Fibroblast of gingiva (primary cell): Measurements from ENCODE around the gene KDM6A.
"Not testable (repeated sequence)": the region's sequence is repeated elsewhere in the genome, so short reads cannot be mapped to it uniquely, and the experiment has no call there.

Experiments
- DNase-seq: peaks from one replicate; pipeline ENCODE4 v3.0.0-alpha.2; 2011; ENCODE audit warnings: low read depth

The KDM6A gene

DNA sequence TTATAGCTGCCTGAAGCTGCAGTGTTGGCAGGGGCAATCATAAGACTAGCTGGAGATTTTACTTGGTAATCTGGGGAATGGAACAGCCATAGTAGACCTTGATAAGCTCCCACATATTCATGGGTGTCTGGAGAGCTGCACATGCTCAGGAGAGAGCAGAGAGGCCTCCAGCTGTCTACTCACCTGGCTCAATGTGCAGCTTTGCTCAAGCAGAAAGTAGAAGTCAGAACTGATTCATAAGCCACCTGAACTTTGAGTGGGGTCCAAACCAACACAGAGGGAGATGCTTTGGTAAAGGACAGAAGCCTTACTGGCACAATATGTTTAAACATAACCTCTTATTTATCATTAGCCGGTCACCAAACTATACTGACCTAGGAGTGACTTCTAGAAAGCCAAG, 54.4 kb downstream of the KDM6A start:
- no peak for DNase-seq

GRCh38 chrX:44931441-44931973, 58.5 kb downstream of the KDM6A start:
- no peak for DNase-seq

DNA sequence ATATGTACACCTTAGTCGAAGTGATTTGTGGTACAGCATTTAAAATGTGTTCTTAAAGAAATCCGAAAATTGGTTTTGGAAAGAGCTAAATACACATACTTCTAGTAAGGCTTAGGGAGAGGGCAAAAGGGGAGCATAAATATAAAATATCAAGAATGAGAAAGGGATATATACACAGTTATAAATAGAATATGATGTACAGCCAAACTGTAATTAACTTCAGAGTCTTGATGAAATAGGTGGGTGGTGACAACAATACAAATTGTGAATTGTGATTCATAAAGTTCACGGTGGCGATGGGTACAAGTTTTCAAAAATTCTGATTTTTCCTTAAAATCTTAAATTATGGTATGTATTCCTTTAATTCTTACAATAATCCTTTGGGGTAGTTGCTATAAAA, 62.2 kb downstream of the KDM6A start:
- no peak for DNase-seq

DNA sequence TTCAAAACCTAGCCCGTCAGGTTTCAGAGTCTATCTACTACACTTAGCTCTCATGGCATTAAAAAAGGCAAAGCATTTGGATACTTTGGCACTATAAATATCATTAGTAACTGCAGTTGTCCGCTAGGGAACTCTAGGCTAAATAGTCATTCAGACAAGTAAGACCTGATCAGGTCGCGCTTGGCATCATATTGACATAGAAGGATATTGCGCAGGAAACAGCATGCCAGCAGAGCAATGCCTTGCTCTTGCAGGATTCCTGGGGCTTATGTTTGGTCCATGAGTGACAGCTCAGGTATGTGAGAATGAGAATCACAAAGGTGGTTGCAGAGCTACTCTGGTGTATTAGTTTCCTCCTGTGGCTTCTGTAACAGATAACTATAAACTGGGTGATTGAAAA, 62.7 kb downstream of the KDM6A start:
- DNase-seq, result no peak

DNA sequence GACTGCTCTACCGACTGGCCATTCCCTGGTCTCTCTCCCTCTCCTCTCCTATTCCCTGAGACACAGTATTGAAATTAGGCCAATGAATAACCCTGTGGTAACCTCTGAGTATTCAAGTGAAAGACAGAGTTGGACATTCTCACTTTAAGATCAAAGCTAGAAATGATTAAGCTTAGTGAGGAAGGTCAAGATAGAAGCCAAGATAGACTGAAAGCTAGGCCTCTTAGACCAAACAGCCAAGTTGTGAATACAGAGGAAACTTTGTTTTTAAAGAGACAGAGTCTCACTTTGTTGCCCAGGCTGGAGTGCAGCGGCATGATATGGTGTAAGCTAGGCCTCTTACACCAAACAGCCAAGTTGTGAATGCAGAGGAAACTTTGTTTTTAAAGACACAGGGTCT, 64.6 kb downstream of the KDM6A start:
- DNase-seq, result no peak

DNA sequence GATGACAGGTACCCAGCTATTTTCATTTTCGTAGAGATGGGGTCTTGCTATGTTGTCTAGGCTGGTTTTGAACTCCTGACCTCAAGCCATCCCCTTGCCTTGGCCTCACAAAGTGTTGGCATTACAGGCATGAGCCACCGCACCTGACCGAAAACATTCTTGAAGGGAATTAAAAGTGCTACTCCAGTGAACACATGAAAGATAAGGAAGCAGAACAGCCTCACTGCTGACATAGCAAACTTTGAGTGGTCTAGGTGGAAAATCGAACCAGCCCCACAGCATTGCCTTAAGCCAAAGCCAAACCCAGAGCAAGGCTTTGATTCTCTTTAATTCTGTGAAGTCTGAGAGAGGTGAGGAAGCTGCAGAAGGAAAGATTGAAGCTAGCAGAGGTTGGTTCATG, 65.1 kb downstream of the KDM6A start:
- no peak for DNase-seq

DNA sequence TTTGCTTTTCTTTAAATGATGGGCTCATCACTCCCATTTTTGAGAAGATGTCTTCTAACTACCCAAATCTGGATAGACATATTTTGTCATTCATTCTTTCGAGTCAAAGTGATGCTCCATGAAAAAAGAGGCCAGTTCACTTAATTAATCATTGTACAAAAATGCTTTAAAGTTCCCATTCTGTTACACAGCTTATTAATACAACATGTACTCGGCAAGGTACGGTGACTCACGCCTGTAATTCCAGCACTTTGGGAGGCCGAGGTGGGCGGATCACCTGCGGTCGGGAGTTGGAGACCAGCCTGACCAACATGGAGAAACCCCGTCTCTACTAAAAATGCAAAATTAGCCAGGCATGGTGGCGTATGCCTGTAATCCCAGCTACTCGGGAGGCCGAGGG, 67.6 kb downstream of the KDM6A start:
- not testable (repeated sequence) for DNase-seq

DNA sequence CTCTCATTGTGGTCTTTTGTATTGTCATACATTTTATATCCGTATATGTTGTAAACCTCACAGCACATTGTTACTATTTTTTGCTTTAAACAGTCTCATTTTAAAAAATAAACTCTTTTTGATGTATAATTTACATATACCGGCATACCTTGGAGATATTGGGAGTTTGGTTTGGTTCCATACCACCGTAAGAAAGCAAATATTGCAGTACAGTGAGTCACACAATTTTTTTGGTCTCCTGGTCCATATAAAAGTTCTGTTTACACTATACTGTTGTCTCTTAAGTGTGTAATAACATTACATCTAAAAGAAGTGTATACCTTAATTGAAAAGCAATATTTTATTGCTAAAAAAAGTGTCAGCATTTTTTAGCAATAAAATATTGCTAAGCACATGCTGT, 70.0 kb downstream of the KDM6A start:
- DNase-seq, result no peak

DNA sequence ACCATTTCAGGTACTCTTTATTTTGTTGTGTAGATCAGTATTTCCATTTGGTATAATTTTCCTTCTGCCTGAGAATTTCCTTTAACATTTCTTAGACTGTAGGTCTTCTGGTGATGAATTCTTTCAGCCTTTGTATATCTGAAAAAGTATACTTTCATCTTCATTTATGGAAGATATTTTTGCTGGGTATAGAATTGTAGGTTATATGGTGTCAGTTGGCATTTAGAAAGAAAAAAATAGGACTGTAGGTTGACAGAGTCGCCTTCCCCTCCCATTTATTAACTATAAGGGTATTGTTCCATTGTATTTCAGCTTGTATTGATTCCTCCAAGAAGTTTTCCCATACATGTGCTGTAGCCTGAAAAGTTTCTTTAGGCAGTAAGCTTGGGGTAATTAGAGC, 71.9 kb downstream of the KDM6A start:
- no peak for DNase-seq

DNA sequence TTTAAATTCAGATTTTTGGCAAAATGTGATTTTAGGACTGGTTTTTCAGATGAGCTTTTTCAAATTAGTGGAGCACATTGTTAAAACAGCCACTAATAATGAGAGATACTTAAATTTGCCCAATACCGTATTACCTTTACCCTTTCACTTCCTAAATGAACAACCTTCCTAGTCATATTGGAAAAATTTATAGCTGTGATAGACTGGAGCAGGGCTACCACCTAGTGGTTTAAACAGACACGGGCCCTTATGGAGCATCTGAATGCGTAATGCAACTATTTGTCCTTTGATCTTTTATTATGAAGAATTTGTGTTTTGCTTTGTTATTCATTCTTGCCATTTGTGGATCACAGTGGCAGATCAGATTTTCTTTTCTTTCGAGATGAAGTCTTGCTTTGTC, 72.7 kb downstream of the KDM6A start:
- no peak for DNase-seq

DNA sequence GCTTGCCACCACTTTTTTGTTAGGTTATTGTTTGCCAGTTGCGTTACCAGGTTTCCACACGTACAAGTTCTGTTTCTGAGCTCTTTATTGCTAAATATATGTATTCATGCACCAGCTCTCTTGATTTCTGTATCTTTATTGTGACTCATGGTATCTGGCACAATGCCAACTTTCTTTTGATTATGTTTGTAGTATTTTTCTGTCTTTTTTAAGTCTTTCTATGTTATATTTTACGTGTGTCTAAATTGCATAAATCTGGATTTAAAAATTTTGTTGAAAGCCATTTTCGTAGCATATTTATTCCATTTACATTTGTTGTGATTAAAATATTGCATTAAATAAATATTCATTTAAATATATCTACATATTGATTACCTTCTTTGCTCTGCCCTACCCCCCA, 73.8 kb downstream of the KDM6A start:
- no peak for DNase-seq

DNA sequence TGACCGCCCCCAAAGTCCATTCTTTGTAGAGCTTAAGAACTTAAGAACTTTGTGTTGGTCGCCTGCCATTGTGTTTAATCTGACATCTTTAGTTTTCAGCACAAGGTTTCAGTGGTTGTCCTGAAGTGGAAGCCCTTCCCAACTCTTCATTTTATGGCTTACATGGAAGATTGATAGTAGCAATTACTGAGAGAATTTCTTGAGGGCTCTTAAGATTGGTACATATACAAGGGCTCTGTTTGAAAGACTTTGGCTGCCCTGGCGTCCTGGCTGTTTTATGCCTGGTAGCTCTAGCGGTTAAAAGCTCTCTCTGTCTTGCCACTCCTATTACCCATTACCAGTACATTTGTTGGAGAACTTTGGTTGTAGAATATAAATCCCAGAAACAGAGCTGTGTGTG, 75.0 kb downstream of the KDM6A start:
- DNase-seq, result no peak

DNA sequence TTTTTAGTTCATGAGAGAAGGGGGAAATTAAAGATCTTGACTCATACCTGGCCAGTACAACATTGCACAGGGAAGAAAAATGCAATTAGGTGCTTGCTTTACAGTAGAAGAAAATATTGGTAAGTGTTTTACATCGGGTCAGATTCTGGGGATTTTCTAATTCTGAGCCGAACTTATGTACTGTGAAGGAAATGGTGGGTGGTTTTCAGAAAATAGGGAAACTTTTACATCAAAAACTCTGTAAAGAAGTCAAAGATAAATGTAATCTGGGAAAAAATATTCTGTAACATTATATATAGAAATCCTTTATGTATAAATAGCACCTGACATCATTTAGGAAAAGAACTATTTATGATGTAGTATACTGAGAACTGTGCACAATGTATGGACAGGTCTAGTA, 75.4 kb downstream of the KDM6A start:
- no peak for DNase-seq

DNA sequence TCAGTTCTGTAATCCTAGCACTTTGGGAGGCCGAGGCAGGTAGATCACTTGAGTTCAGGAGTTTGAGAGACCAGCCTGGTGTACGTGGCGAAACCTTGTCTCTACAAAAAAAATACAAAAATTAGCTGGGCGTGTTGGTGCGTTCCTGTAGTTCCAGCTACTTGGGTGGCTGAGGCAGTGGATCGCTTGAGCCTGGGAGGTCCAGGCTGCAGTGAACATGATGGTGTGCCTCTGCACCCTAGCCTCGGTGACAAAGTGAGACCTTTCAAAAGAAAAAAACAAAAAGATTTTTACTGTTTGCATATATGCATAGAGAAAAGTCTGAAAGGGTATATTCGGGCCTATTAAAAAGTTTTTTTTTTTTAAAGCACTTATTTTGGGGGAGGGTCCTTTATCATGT, 76.1 kb downstream of the KDM6A start:
- DNase-seq, result no peak

- DNase-seq, result not testable (repeated sequence)
Measured at GRCh38 chrX:44950471-44951366, 77.7 kb downstream of the KDM6A start.

DNA sequence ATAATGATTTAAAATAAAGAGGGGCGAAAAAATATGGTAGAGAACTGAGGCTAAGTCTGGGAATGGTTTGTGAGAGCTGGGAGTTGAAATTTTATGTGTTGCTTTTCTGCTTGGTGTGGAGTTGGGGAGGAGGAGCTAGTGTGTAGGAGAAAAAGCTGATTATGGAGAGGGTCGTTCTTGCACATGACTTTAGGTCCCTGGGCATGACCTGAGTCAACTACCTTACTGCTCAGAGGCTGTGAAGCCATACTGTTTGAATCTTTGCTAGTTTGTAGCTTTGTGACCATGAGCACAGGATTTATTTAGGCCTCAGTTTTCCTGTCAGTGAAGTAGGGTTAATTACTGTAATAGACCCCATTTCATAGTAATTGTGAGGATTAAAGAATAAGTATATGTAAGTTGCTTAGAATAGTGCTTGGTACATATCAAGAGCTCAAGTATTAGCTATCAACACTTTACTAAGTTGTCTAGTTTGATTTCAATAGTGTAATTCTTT, 78.6 kb downstream of the KDM6A start:
- DNase-seq, result no peak

GRCh38 chrX:44952329-44953027, 79.5 kb downstream of the KDM6A start:
- no peak for DNase-seq

DNA sequence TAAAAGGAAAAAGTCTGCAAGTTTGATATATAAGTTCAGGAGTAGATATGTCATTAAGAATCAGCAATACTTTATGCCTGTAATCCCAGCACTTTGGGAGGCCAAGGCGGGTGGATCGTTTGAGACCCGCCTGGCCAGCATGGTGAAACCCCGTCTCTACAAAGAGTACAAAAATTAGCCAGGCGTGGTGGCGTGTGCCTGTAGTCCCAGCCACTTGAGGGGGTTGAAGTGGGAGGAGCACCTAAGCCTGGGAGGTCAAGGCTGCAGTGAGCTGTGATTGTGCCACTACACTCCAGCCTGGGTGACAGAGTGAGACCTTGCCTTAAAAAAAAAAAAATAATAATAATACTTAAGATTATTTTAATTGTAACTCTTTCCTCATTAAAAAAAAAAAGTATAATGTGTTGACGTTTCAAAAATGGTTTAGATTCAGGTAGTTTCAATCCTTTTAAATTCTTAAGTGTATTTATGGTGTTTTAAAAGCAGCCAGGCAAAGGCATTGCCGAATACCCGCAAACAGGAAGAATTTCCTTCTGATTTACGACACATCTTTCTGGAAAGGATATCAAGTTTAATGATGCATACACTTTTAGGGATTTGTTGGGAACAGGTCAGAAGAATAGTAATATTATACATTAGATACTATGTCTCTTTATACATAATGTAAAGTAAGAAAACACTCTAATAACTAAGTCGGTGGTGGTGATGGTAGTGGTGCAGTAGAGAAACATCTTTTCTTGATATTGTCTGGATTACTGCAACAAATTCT, 80.9 kb downstream of the KDM6A start:
- DNase-seq, result no peak

DNA sequence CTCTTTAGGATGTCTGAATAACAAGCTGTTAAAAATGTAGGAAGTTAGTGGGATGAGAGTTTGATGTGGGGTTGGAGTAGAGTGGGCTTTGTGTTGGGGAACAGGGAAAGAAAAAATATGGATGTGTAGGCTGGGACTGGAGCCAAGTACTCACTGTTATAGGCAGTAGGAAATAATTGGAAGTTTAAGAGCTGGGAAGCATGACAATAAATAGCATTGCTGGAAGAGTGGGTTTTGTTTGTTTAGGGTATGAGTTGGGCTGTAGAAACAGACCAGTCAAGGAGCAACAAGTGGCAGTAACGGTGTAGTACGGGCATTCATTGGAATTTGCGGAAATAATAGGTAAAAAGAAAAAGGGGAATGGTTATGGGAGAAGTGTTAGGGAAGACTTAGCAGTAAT, 81.6 kb downstream of the KDM6A start:
- no peak for DNase-seq

DNA sequence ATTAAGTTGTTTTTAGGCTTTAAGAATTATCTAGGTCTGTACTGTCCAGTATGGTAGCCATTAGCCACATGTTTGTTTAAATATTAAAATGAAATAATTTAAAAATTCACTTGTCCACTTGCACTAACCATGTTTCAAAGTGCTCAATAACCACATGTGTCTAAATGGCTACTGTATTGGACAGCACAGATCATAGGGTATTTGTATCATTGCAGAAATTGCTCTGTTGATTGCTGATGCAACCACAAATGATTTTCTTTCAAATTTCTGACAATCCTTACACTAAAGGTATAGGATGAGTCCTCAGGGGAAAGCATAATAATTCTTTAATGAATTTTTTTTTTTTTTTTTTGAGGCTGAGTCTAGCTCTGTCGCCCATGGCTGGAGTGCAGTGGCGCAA, 84.9 kb downstream of the KDM6A start:
- no peak for DNase-seq

- no peak for DNase-seq
Measured at GRCh38 chrX:44958480-44958879, 85.5 kb downstream of the KDM6A start.

- no peak for DNase-seq
Measured at GRCh38 chrX:44961817-44962607, 89.0 kb downstream of the KDM6A start.
